HepG2 (cell line): Measurements from ENCODE around the gene FAM117B. TPM values are rescaled to one million over a fixed set of nuclear protein-coding genes. Genes with fewer than 3 reads are reported as not detected.

Source experiments
- ATAC-seq: fragments of 200-7000 bp; cut with Tn5 transposase; 3 replicates; pipeline ENCODE4 v1.9.1; 2020; ENCODE audit warnings: mild to moderate bottlenecking, moderate library complexity
- BruUV-seq: library from RNA; stranded (reverse); fragments of 400-500 nt; replicated peaks from 2 replicates; lab custom pipeline; 2021; lab: Mats Ljungman, UMichigan
- CTCF ChIA-PET: fragments of 300-600 bp; formaldehyde crosslinking; extraction: SDS; loops from one replicate; lab custom pipeline; 2021; ENCODE audit warnings: low total read pairs, inconsistent platforms, low intra/inter-chr PET ratio; lab: Yijun Ruan, JAX
- POLR2A ChIA-PET: fragments of 350-600 bp; sonication (Branson Sonifier 250); formaldehyde crosslinking; loops from one replicate; lab custom pipeline; 2020; ENCODE audit warnings: antibody characterized with exemption, inconsistent platforms; lab: Yijun Ruan, JAX
- DNase-seq: peaks from one replicate; pipeline ENCODE4 v3.0.0-alpha.2; 2015; ENCODE audit warnings: low spot score
- FAIRE-seq: peaks from 3 replicates; lab custom pipeline; 2011; peaks lifted over from hg19 to GRCh38; lab: Jason Lieb, UNC
- H2AFZ ChIP-seq: one replicate; pipeline ENCODE4 v1.6.1; 2011; ENCODE audit warnings: low read length, inconsistent platforms
- H3K27ac ChIP-seq: fragments of 300-600 bp; 3 replicates; pipeline ENCODE4 v1.8.0; 2011; ENCODE audit warnings: mixed run types, mild to moderate bottlenecking, mixed read lengths, low read length, inconsistent platforms; ENCODE audit not compliant: insufficient read depth; ENCODE audit errors: extremely low read length
- H3K27me3 ChIP-seq, 2 experiments: fragments of 200-600 bp in 1 of 2; 2 replicates in 1 of 2; 3 replicates in 1 of 2; pipeline versions ENCODE4 v1.6.0 to v1.8.0; 2011; ENCODE audit warnings: low read length in 2 of 2, mild to moderate bottlenecking in 2 of 2, moderate library complexity in 2 of 2, inconsistent platforms in 1 of 2; ENCODE audit not compliant: insufficient read depth in 2 of 2, control insufficient read depth in 1 of 2
- H3K36me3 ChIP-seq, 2 experiments: fragments of 200-600 bp in 1 of 2; replicated peaks in 1 of 2; 2 replicates in 1 of 2; 3 replicates in 1 of 2; pipeline versions ENCODE4 v1.5.1 to v1.8.0; 2011; ENCODE audit warnings: low read length in 2 of 2, inconsistent platforms in 1 of 2; ENCODE audit not compliant: insufficient read depth in 2 of 2, control insufficient read depth in 1 of 2
- H3K4me1 ChIP-seq: 2 replicates; pipeline ENCODE4 v1.5.1; 2012; ENCODE audit warnings: low read length, inconsistent platforms; ENCODE audit not compliant: insufficient read depth
- H3K4me2 ChIP-seq: 2 replicates; pipeline ENCODE4 v1.6.0; 2011; ENCODE audit warnings: low read depth, low read length, inconsistent platforms
- H3K4me3 ChIP-seq, 3 experiments: fragments of 200-600 bp in 1 of 3; sonication (generic), shearing (Covaris generic) in 1 of 3; replicated peaks in 1 of 3; 2 replicates each; pipeline ENCODE4 v1.5.1; 2011 to 2016; ENCODE audit warnings: low read length in 3 of 3, inconsistent platforms in 2 of 3, low read depth in 2 of 3, mild to moderate bottlenecking in 2 of 3, control low read depth in 1 of 3, mixed read lengths in 1 of 3; ENCODE audit not compliant: insufficient read depth in 1 of 3
- H3K79me2 ChIP-seq: one replicate; pipeline ENCODE4 v1.6.1; 2011; ENCODE audit warnings: low read length, inconsistent platforms; ENCODE audit not compliant: insufficient read depth
- H3K9ac ChIP-seq: 2 replicates; pipeline ENCODE4 v1.6.0; 2011; ENCODE audit warnings: mild to moderate bottlenecking, low read depth, low read length, inconsistent platforms; ENCODE audit not compliant: insufficient read depth
- H3K9me3 ChIP-seq: 2 replicates; pipeline ENCODE4 v1.5.1; 2012; ENCODE audit warnings: mild to moderate bottlenecking, low read length
- H4K20me1 ChIP-seq: 2 replicates; pipeline ENCODE4 v1.6.0; 2011; ENCODE audit warnings: inconsistent platforms, mild to moderate bottlenecking, low read length, moderate library complexity; ENCODE audit not compliant: insufficient read depth
- CSRNP2 ChIP-seq: sonication (generic); formaldehyde crosslinking; conservative IDR thresholded peaks from 2 replicates; pipeline ENCODE4 v1.8.0; 2022; ENCODE audit warnings: low read depth, missing genetic modification reagents
- DMAP1 ChIP-seq: IDR thresholded peaks from 2 replicates; pipeline ENCODE4 v1.6.1; 2016
- IRF2 ChIP-seq: IDR thresholded peaks from 2 replicates; pipeline ENCODE4 v1.6.1; 2018; ENCODE audit warnings: missing genetic modification reagents, missing compliant biosample characterization
- IRX3 ChIP-seq: sonication (generic); formaldehyde crosslinking; IDR thresholded peaks from 2 replicates; pipeline ENCODE4 v1.8.1; 2023; ENCODE audit warnings: mild to moderate bottlenecking, low read depth, missing genetic modification reagents, borderline replicate concordance
- MYPOP ChIP-seq: sonication (generic); formaldehyde crosslinking; IDR thresholded peaks from 2 replicates; pipeline ENCODE4 v1.8.1; 2023; ENCODE audit warnings: mild to moderate bottlenecking, moderate library complexity, missing genetic modification reagents
- RNF2 ChIP-seq: fragments of 450-650 bp; conservative IDR thresholded peaks from 2 replicates; pipeline ENCODE4 v1.6.1; 2016; ENCODE audit warnings: low read depth
- RORA ChIP-seq: sonication (generic); formaldehyde crosslinking; IDR thresholded peaks from 2 replicates; pipeline ENCODE4 v1.5.0; 2020; ENCODE audit warnings: mild to moderate bottlenecking, missing genetic modification reagents, moderate library complexity
- SKI ChIP-seq: fragments of 450-650 bp; IDR thresholded peaks from one replicate; pipeline ENCODE4 v1.6.1; 2018; ENCODE audit warnings: mild to moderate bottlenecking; ENCODE audit not compliant: partially characterized antibody
- STAT5B ChIP-seq: sonication (generic); formaldehyde crosslinking; IDR thresholded peaks from 2 replicates; pipeline ENCODE4 v1.4.0; 2020; ENCODE audit warnings: missing genetic modification reagents
- ZFP41 ChIP-seq: sonication (generic); formaldehyde crosslinking; IDR thresholded peaks from 2 replicates; pipeline ENCODE4 v1.4.0; 2020; ENCODE audit warnings: mild to moderate bottlenecking, missing genetic modification reagents, borderline replicate concordance
- ZFP82 ChIP-seq: sonication (generic); formaldehyde crosslinking; IDR thresholded peaks from 2 replicates; pipeline ENCODE4 v1.5.1; 2020; ENCODE audit warnings: mild to moderate bottlenecking, missing genetic modification reagents, borderline replicate concordance
- ZNF235 ChIP-seq: sonication (generic); formaldehyde crosslinking; IDR thresholded peaks from 2 replicates; pipeline ENCODE4 v1.8.1; 2023; ENCODE audit warnings: mild to moderate bottlenecking, missing genetic modification reagents, borderline replicate concordance
- ZNF460 ChIP-seq: sonication (generic); formaldehyde crosslinking; IDR thresholded peaks from 2 replicates; pipeline ENCODE4 v1.5.1; 2020; ENCODE audit warnings: missing genetic modification reagents, mild to moderate bottlenecking, borderline replicate concordance
- ZNF800 ChIP-seq: sonication (generic); formaldehyde crosslinking; IDR thresholded peaks from 2 replicates; pipeline ENCODE4 v1.4.0; 2020; ENCODE audit warnings: missing genetic modification reagents
- ZSCAN5A ChIP-seq: sonication (generic); formaldehyde crosslinking; IDR thresholded peaks from 2 replicates; pipeline ENCODE4 v1.8.0; 2022; ENCODE audit warnings: mild to moderate bottlenecking, missing genetic modification reagents, borderline replicate concordance
- WGBS: methylation state at CpG from one replicate; pipeline ENCODE4 v1.1.6; 2017; ENCODE audit warnings: low lambda C conversion rate; 5-methylcytosine and 5-hydroxymethylcytosine counted together
- in situ Hi-C: cut with HindIII; loops from 2 replicates; pipeline ENCODE4 v1.10.0; 2017; ENCODE audit warnings: low pct_unique_long_range_greater_than_20kb; ENCODE audit not compliant: extremely low pct_ligation_motif_present
- intact Hi-C: fragments of 100-400 bp; cut with micrococcal nuclease; formaldehyde crosslinking; loops from one replicate; pipeline ENCODE4 v1.10.0; 2022; ENCODE audit not compliant: unreplicated experiment
- polyA plus RNA-seq, 8 experiments: library from polyadenylated mRNA; depleted of rRNA in 3 of 8; stranded (reverse) in 7 of 8; unstranded in 1 of 8; fragments of >200 nt; fragmentation: Illumina TruSeq in 4 of 8; extraction: Trizol in 4 of 8; gene quantifications; 2 replicates each; pipeline versions ENCODE4 v1.2.1 to v1.2.3, GENCODE V29; 2011 to 2016; ENCODE audit warnings: low read depth in 4 of 8, missing spikeins in 1 of 8, mixed read lengths in 1 of 8; ENCODE audit not compliant: insufficient read depth in 1 of 8
- total RNA-seq, 5 experiments: library from RNA; depleted of rRNA; stranded (reverse); fragments of >200 nt; fragmentation: Illumina TruSeq; extraction: Trizol; gene quantifications; 2 replicates each; pipeline ENCODE4 v1.2.3, GENCODE V29; 2016; ENCODE audit warnings: low read depth in 1 of 5
- TF ChIP-seq, protein P1 (sequence below): sonication (generic); formaldehyde crosslinking; IDR thresholded peaks from 2 replicates; pipeline ENCODE4 v1.5.0; 2020; ENCODE audit warnings: missing genetic modification reagents

The FAM117B gene
- total and polyA plus RNA-seq, 2 of the 13 experiments (the other 11 are each of a cell fraction or from before 2014, with no cell fraction given) = 5.8 to 11.0 TPM

DNA sequence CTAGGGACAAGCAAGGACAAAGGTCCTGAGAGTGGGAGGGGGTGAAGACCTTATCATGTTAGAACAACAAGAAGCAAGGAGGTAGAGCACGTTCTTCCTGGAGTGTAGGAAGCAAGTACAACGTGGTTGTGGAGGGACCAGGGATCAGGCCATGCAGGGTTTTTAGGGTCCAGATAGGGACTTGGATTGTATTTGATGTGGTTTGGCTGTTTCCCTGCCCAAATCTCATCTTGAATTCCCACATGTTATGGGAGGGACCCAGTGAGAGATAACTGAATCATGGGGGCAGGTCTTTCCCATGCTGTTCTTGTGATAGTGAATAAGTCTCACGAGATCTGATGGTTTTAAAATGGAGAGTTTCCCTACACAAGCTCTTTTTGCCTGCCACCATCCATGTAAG lies 183.6 kb downstream of the FAM117B start:
- no peaks in the 10 kb centered on the region for H3K4me1 ChIP-seq
- TF ChIP-seq IRF2 = no peak
- no peak for TF ChIP-seq CSRNP2 (CRISPR knock-in tag)
- TF ChIP-seq ZSCAN5A (CRISPR knock-in tag) = no peak
- TF ChIP-seq, protein P1, sequence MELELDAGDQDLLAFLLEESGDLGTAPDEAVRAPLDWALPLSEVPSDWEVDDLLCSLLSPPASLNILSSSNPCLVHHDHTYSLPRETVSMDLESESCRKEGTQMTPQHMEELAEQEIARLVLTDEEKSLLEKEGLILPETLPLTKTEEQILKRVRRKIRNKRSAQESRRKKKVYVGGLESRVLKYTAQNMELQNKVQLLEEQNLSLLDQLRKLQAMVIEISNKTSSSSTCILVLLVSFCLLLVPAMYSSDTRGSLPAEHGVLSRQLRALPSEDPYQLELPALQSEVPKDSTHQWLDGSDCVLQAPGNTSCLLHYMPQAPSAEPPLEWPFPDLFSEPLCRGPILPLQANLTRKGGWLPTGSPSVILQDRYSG (CRISPR knock-in tag) = no peak
- no peak for TF ChIP-seq RNF2
- TF ChIP-seq RORA = no peak
- TF ChIP-seq IRX3 = no peak
- TF ChIP-seq ZNF800 = no peak
- no peak for TF ChIP-seq SKI
- no peak for TF ChIP-seq ZFP82 (CRISPR knock-in tag)
- TF ChIP-seq ZNF460 (CRISPR knock-in tag) = no peak
- no peak for TF ChIP-seq ZFP41 (CRISPR knock-in tag)
- TF ChIP-seq ZNF235 (CRISPR knock-in tag) = no peak
- TF ChIP-seq DMAP1 (CRISPR knock-in tag) = no peak
- TF ChIP-seq STAT5B (CRISPR knock-in tag) = no peak
- no peak for TF ChIP-seq MYPOP (CRISPR knock-in tag)
- no peak overlapping the region for H3K4me3 ChIP-seq
- ChIA-PET POLR2A (no interaction called here), CTCF (no interaction called here)
- no peaks in the 10 kb centered on the region for H4K20me1 ChIP-seq
- H3K27me3 ChIP-seq = no peaks in the 10 kb centered on the region
- ATAC-seq = no peak
- no peak overlapping the region for H3K4me2 ChIP-seq
- BruUV-seq = no TSS peak
- no peak for FAIRE-seq
- DNase-seq = no peak
- in situ Hi-C loops = no loop called here
- H2AFZ ChIP-seq = no peak overlapping the region
- no peak overlapping the region for H3K9ac ChIP-seq
- H3K27ac ChIP-seq = no peak overlapping the region
- WGBS = 61% methylated on average over 3 of the region's 3 CpGs
- intact Hi-C loops = no loop called here
- H3K36me3 ChIP-seq = no peaks in the 10 kb centered on the region
- no peaks in the 10 kb centered on the region for H3K9me3 ChIP-seq
- H3K79me2 ChIP-seq = no peaks in the 10 kb centered on the region
